HUES64 (cell line): Measurements from ENCODE around the gene NCAPH2.
"Not testable (repeated sequence)": the region's sequence is repeated elsewhere in the genome, so short reads cannot be mapped to it uniquely, and the experiment has no call there.

Experiments
- H3K27ac ChIP-seq: 2 replicates; pipeline ENCODE4 v1.7.0; 2013; ENCODE audit warnings: low read depth, low read length, inconsistent platforms
- H3K27me3 ChIP-seq: 2 replicates; pipeline ENCODE4 v1.6.1; 2013; ENCODE audit warnings: mild to moderate bottlenecking, low read length; ENCODE audit not compliant: insufficient read depth
- H3K36me3 ChIP-seq: 2 replicates; pipeline ENCODE4 v1.6.1; 2013; ENCODE audit warnings: mild to moderate bottlenecking, low read length; ENCODE audit not compliant: insufficient read depth
- H3K4me1 ChIP-seq: 2 replicates; pipeline ENCODE4 v1.6.1; 2013; ENCODE audit warnings: mild to moderate bottlenecking, low read length, moderate library complexity; ENCODE audit not compliant: insufficient read depth
- H3K4me3 ChIP-seq: 2 replicates; pipeline ENCODE4 v1.5.1; 2013; ENCODE audit warnings: mild to moderate bottlenecking, low read length, moderate library complexity
- H3K9ac ChIP-seq: 2 replicates; pipeline ENCODE4 v1.6.1; 2013; ENCODE audit warnings: mild to moderate bottlenecking, low read depth, low read length
- H3K9me3 ChIP-seq: 2 replicates; pipeline ENCODE4 v1.6.1; 2013; ENCODE audit warnings: low read depth, low read length; ENCODE audit not compliant: insufficient read depth
- WGBS: fragments of 150-250, 120-280 bp; methylation state at CpG from one replicate; pipeline ENCODE4 v1.1.7; 2013; ENCODE audit warnings: missing lambda C conversion rate; 5-methylcytosine and 5-hydroxymethylcytosine counted together

Gene NCAPH2

DNA sequence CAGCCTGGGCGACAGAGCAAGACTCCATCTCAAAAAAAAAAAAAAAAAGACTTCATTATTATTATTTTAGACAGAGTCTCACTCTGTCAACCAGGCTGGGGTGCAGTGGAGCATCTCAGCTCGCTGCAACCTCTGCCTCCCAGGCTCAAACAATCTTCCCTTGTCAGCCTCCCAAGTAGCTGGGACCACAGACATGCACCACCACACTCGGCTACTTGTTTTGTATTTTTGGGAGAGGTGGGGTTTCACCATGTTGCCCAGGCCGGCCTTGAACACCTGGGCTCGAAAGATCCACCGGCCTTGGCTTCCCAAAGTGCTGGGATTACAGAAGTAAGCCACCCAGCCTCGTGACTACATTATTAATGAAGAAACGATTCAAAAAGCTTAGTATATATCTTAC, 27.1 kb downstream of the NCAPH2 start:
- 96% methylated on average over 5 of the region's 8 CpGs for WGBS
- H3K9ac ChIP-seq = no peak overlapping the region
- no peaks in the 10 kb centered on the region for H3K9me3 ChIP-seq
- H3K27me3 ChIP-seq = peaks cover 40% of the 10 kb centered on the region
- no peaks in the 10 kb centered on the region for H3K36me3 ChIP-seq
- no peaks in the 10 kb centered on the region for H3K4me1 ChIP-seq
- H3K27ac ChIP-seq = no peak overlapping the region
- no peak overlapping the region for H3K4me3 ChIP-seq

- Histone ChIP-seq H3K36me3 (no peaks in the 10 kb centered on the region), H3K27ac (no peak overlapping the region), H3K9me3 (no peaks in the 10 kb centered on the region), H3K4me1 (no peaks in the 10 kb centered on the region), H3K27me3 (peaks cover 29% of the 10 kb centered on the region), H3K9ac (no peak overlapping the region), H3K4me3 (no peak overlapping the region)
- 95% methylated on average over 3 of the region's 3 CpGs for WGBS
Observed at GRCh38 chr22:50536226-50536625, 28.2 kb downstream of the NCAPH2 start.

GRCh38 chr22:50537765-50538164, 29.7 kb downstream of the NCAPH2 start:
- Histone ChIP-seq H3K4me3 (no peak overlapping the region), H3K9me3 (no peaks in the 10 kb centered on the region), H3K27me3 (peaks cover 13% of the 10 kb centered on the region), H3K9ac (no peak overlapping the region), H3K4me1 (no peaks in the 10 kb centered on the region), H3K27ac (no peak overlapping the region), H3K36me3 (no peaks in the 10 kb centered on the region)
- WGBS = 90% methylated on average over 13 of the region's 13 CpGs

- whole genome bisulfite sequencing = 90% methylated on average over 10 of the region's 10 CpGs
- Histone ChIP-seq H3K9me3 (no peaks in the 10 kb centered on the region), H3K9ac (no peak overlapping the region), H3K4me3 (no peak overlapping the region), H3K4me1 (no peaks in the 10 kb centered on the region), H3K27ac (no peak overlapping the region), H3K27me3 (peaks cover 23% of the 10 kb centered on the region), H3K36me3 (no peaks in the 10 kb centered on the region)
Observed at GRCh38 chr22:50540381-50540780, 32.4 kb downstream of the NCAPH2 start.

- H3K4me1 ChIP-seq, H3K9ac ChIP-seq, H3K9me3 ChIP-seq, H3K27ac ChIP-seq, H3K36me3 ChIP-seq, H3K4me3 ChIP-seq: not testable (repeated sequence)
- H3K27me3 ChIP-seq = peaks cover 21% of the 10 kb centered on the region
- whole genome bisulfite sequencing = 93% methylated on average over 5 of the region's 5 CpGs
Observed at GRCh38 chr22:50541667-50542026, 33.6 kb downstream of the NCAPH2 start.

GRCh38 chr22:50542416-50542927, 34.4 kb downstream of the NCAPH2 start:
- H3K4me1 ChIP-seq = no peaks in the 10 kb centered on the region
- H3K9me3 ChIP-seq = no peaks in the 10 kb centered on the region
- H3K27ac ChIP-seq = no peak overlapping the region
- no peak overlapping the region for H3K4me3 ChIP-seq
- peaks cover 21% of the 10 kb centered on the region for H3K27me3 ChIP-seq
- no peaks in the 10 kb centered on the region for H3K36me3 ChIP-seq
- WGBS = 94% methylated on average over 17 of the region's 19 CpGs
- H3K9ac ChIP-seq = no peak overlapping the region

DNA sequence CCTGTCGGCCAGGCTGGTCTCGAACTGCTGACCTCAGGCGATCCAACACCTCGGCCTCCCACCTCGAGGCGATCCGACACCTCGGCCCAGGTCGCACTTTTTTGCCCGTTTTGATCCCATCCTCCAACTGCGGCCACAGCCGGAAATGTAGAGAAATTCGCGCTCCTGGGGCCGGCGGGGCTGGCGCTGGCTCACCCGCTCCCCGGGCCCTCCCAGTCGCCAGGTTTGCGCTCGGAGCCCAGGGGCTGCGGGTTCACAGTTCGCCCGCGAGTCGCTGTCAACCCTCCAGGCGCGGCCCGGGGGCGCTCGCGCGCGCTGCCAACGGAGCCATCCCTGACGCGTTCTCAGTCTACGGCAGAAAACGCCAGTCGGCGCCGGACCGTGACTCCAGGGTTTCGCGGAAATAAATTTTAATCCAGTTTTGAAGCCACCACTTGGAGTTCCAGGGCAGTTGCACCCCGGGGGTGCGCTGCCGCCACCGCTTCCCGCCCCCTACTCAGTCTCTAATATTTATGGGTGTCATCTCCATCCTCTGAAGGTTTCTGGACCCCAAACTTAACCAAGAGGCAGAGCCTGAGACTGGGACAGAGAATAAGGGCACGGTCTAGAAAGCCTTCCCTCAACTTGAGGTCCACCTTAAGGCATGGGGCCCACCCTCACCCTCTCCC, 36.2 kb downstream of the NCAPH2 start:
- no peaks in the 10 kb centered on the region for H3K36me3 ChIP-seq
- no peaks in the 10 kb centered on the region for H3K9me3 ChIP-seq
- no peak overlapping the region for H3K9ac ChIP-seq
- peak overlapping the region; percentile 35 for H3K4me3 ChIP-seq
- no peaks in the 10 kb centered on the region for H3K4me1 ChIP-seq
- WGBS = 8% methylated on average over 52 of the region's 52 CpGs
- peaks cover 21% of the 10 kb centered on the region for H3K27me3 ChIP-seq
- H3K27ac ChIP-seq = no peak overlapping the region

- no peak overlapping the region for H3K4me3 ChIP-seq
- no peaks in the 10 kb centered on the region for H3K4me1 ChIP-seq
- 89% methylated on average over 5 of the region's 5 CpGs for WGBS
- H3K9me3 ChIP-seq = no peaks in the 10 kb centered on the region
- no peaks in the 10 kb centered on the region for H3K36me3 ChIP-seq
- peaks cover 21% of the 10 kb centered on the region for H3K27me3 ChIP-seq
- H3K27ac ChIP-seq = no peak overlapping the region
- no peak overlapping the region for H3K9ac ChIP-seq
Observed at GRCh38 chr22:50544746-50545253, 36.8 kb downstream of the NCAPH2 start.

DNA sequence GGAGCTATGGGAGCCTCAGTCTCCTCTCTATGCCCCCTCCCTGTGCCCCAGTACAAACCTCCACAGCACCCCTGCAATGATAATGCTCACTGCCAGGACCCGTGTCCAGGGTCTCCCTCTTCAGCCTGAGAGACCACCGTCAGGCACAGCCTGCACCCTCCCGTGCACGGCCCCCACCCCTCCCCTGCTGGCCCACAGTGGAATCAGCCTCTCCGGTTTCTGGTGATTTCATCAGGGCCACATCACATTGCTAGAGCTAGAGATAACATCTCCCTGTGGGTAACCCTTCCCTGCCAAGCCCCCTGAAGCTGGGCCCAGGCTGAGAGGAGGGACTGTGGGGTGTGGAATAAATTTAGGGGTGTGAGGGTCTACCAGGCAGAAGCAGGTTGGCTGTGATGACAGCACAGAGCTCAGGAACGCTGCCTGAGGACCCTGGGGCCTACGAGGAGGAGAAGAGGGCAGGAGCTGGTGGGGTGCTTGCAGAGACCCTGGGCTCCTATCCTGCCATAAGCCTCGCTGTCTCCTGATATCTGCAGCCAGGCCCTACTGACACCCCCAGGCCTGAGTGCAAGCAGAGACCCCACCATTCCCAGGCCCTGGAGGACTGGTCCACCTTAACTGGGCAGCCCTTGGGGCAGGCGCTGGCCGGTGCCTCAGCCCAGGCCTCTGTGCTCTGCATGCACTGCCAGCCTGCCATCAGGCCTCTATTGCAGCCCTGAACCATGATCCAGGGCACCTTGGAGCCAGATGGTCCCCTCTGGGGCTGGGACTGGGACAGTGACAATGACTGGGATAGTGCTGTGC, 37.7 kb downstream of the NCAPH2 start, which contains the start of gene KLHDC7B:
Gene KLHDC7B, plus strand, starts transcription at position 378 of the 804 bp plus-strand sequence. Its CDS starts 345 bp downstream, at position 723.
- no peak within 1 kb of the TSS for H3K27ac ChIP-seq
- 88% methylated on average over 10 of the region's 10 CpGs for WGBS
- H3K36me3 ChIP-seq = no peaks in the 10 kb centered on the region
- no peaks in the 10 kb centered on the region for H3K4me1 ChIP-seq
- no peaks in the 10 kb centered on the region for H3K9me3 ChIP-seq
- H3K4me3 ChIP-seq = no peak within 1 kb of the TSS
- H3K27me3 ChIP-seq = peaks cover 21% of the 10 kb centered on the region
- H3K9ac ChIP-seq = no peak within 1 kb of the TSS

GRCh38 chr22:50546326-50547262, 38.6 kb downstream of the NCAPH2 start:
- no peaks in the 10 kb centered on the region for H3K4me1 ChIP-seq
- H3K27ac ChIP-seq = no peak overlapping the region
- H3K36me3 ChIP-seq = no peaks in the 10 kb centered on the region
- H3K27me3 ChIP-seq = peaks cover 21% of the 10 kb centered on the region
- no peak overlapping the region for H3K9ac ChIP-seq
- H3K9me3 ChIP-seq = no peaks in the 10 kb centered on the region
- H3K4me3 ChIP-seq = no peak overlapping the region
- WGBS = 95% methylated on average over 78 of the region's 78 CpGs
